A673 (cell line): ENCODE results near the gene PEX3. TPM values are rescaled to one million over a fixed set of nuclear protein-coding genes. Genes with fewer than 3 reads are reported as not detected.

ENCODE experiments used
- BruUV-seq: library from RNA; stranded (reverse); fragments of 400-500 nt; replicated peaks from 2 replicates; lab custom pipeline; 2021; lab: Mats Ljungman, UMichigan
- CTCF ChIA-PET: fragments of 300-600 bp; sonication (Branson Sonifier 250); formaldehyde crosslinking; loops from one replicate; lab custom pipeline; 2022; ENCODE audit warnings: antibody characterized with exemption; lab: Charles Lee
- POLR2A ChIA-PET: fragments of 300-600 bp; sonication (Branson Sonifier 250); formaldehyde crosslinking; loops from one replicate; lab custom pipeline; 2022; ENCODE audit warnings: antibody characterized with exemption; ENCODE audit not compliant: low non-redundant PET; lab: Charles Lee
- DNase-seq: peaks from one replicate; pipeline ENCODE4 v3.0.0-alpha.2; 2015; ENCODE audit warnings: low spot score
- H3K27ac ChIP-seq: fragments of 200-600 bp; sonication (generic); 2 replicates; pipeline ENCODE4 v1.5.1; 2016; ENCODE audit warnings: mixed run types, low read depth, mild to moderate bottlenecking, mixed read lengths, antibody characterized with exemption, low read length; ENCODE audit not compliant: poor library complexity, severe bottlenecking
- H3K27me3 ChIP-seq: fragments of 200-600 bp; sonication (generic); replicated peaks from 2 replicates; pipeline ENCODE4 v1.6.1; 2017; ENCODE audit warnings: mixed run types, low read depth, mild to moderate bottlenecking, mixed read lengths, antibody characterized with exemption, low read length; ENCODE audit not compliant: insufficient read depth, poor library complexity
- H3K36me3 ChIP-seq: fragments of 200-600 bp; sonication (generic); 2 replicates; pipeline ENCODE4 v1.6.1; 2016; ENCODE audit warnings: mixed run types, mild to moderate bottlenecking, mixed read lengths, antibody characterized with exemption, low read length; ENCODE audit not compliant: insufficient read depth, poor library complexity, severe bottlenecking
- H3K4me1 ChIP-seq: fragments of 200-600 bp; sonication (generic); 2 replicates; pipeline ENCODE4 v1.6.1; 2017; ENCODE audit warnings: mixed run types, mild to moderate bottlenecking, mixed read lengths, antibody characterized with exemption, low read length; ENCODE audit not compliant: insufficient read depth, poor library complexity, severe bottlenecking
- H3K4me3 ChIP-seq: fragments of 200-600 bp; sonication (generic); 2 replicates; pipeline ENCODE4 v1.5.1; 2016; ENCODE audit warnings: low read depth, mixed run types, mild to moderate bottlenecking, mixed read lengths, low read length; ENCODE audit not compliant: poor library complexity, severe bottlenecking
- H3K9me3 ChIP-seq: fragments of 200-600 bp; sonication (generic); 2 replicates; pipeline ENCODE4 v1.6.1; 2016; ENCODE audit warnings: mixed run types, low read depth, mild to moderate bottlenecking, mixed read lengths, antibody characterized with exemption, low read length; ENCODE audit not compliant: poor library complexity, severe bottlenecking
- EZH2 ChIP-seq: fragments of 200-600 bp; sonication (generic); IDR thresholded peaks from 2 replicates; pipeline ENCODE4 v1.6.1; 2017; ENCODE audit warnings: borderline replicate concordance, low read depth, mild to moderate bottlenecking, mixed read lengths, antibody characterized with exemption, low read length; ENCODE audit not compliant: poor library complexity, severe bottlenecking
- intact Hi-C: fragments of 100-400 bp; cut with micrococcal nuclease; formaldehyde crosslinking; loops from one replicate; pipeline ENCODE4 v1.10.0; 2022; ENCODE audit not compliant: unreplicated experiment
- total RNA-seq: library from RNA; stranded (reverse); gene quantifications from 2 replicates; pipeline ENCODE4 v1.2.3, GENCODE V29; 2021
- TF ChIP-seq, protein P1 (sequence below): fragments of 300-800, 200-600 bp; sonication (generic); conservative IDR thresholded peaks from 2 replicates; pipeline ENCODE4 v1.5.1; 2017; ENCODE audit warnings: low read depth, mild to moderate bottlenecking, antibody characterized with exemption, low read length, moderate library complexity, mixed read lengths

The PEX3 gene
- total RNA-seq, 1 experiment from 2014 or later: 19.0 TPM

DNA sequence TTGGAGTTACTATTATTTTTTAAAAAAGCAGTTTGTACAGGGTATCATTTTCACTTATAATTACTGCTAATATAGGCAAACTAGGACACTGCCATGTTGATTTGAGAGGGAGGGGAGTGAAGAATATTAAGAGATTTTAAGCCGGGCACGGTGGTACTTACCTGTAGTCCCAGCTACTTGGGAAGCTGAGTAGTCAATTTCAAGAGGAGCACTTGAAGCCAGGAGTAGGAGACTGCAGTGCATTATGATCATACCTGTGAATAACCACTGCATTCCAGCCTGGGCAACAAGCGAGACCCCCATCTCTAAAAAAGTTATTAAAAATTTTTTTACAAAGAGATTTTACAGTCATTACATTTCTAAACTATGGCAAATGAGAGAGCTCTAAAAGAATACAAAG, 35.8 kb upstream of the PEX3 start:
- Histone ChIP-seq H3K9me3 (no peaks in the 10 kb centered on the region), H3K4me3 (no peak overlapping the region), H3K27me3 (no peaks in the 10 kb centered on the region), H3K27ac (no peak overlapping the region), H3K36me3 (no peaks in the 10 kb centered on the region), H3K4me1 (no peaks in the 10 kb centered on the region)
- TF ChIP-seq, protein P1, sequence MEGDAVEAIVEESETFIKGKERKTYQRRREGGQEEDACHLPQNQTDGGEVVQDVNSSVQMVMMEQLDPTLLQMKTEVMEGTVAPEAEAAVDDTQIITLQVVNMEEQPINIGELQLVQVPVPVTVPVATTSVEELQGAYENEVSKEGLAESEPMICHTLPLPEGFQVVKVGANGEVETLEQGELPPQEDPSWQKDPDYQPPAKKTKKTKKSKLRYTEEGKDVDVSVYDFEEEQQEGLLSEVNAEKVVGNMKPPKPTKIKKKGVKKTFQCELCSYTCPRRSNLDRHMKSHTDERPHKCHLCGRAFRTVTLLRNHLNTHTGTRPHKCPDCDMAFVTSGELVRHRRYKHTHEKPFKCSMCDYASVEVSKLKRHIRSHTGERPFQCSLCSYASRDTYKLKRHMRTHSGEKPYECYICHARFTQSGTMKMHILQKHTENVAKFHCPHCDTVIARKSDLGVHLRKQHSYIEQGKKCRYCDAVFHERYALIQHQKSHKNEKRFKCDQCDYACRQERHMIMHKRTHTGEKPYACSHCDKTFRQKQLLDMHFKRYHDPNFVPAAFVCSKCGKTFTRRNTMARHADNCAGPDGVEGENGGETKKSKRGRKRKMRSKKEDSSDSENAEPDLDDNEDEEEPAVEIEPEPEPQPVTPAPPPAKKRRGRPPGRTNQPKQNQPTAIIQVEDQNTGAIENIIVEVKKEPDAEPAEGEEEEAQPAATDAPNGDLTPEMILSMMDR: no peak
- no peak for TF ChIP-seq EZH2
- DNase-seq: no peak
- intact Hi-C loops: no loop called here
- no TSS peak for BruUV-seq
- ChIA-PET POLR2A (no interaction called here), CTCF (interaction anchor here (1.6 kb wide), 1 partner anchor 12 kb away, joined by 4 read pairs; no protein-coding TSS in a partner anchor)

DNA sequence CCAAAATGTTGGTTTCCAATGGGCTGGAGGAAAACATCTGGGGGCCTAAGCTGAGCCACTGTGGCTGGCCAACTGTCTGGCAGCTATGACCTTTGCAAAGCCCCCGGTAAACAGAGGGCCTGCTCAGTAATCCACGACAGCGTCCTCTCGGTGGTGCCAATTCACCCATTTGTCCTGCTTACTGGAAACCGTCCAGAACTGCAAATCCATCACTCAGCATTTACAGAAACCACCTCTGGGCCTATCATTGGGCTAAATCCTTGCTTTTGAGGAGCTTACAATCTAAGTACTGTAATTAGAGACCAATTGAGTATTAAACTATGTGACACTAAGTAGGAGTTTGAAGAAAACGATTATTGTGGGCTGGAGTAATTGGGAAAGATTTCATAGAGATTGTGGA, 31.1 kb upstream of the PEX3 start:
- no peaks in the 10 kb centered on the region for H3K36me3 ChIP-seq
- no peaks in the 10 kb centered on the region for H3K9me3 ChIP-seq
- intact Hi-C loops: no loop called here
- TF ChIP-seq, protein P1: no peak
- no peak for TF ChIP-seq EZH2
- ChIA-PET POLR2A (interaction anchor here (0.6 kb wide), 1 partner anchor 663 kb away, joined by 3 read pairs; no protein-coding TSS in a partner anchor), CTCF (no interaction called here)
- H3K4me1 ChIP-seq: no peaks in the 10 kb centered on the region
- H3K27ac ChIP-seq: no peak overlapping the region
- DNase-seq: no peak
- no peaks in the 10 kb centered on the region for H3K27me3 ChIP-seq
- no TSS peak for BruUV-seq
- H3K4me3 ChIP-seq: no peak overlapping the region

DNA sequence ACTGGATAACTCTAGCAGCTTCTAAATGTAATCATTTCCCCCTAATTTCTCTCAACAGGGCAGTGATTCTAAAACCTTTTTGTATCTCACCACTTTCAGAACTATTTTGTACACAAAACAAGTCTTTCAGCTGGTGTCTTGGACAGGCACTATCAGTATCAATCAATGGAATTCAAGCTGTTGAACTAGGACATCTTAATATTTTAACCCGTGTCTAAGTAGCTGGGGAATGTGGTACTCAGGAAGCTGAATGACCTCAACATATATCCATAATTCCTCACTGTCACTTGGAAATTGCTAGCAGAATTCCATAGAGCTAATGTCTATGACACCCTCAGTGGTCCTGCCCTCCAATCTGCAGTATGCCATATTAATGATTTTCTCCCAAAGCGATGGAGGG, 24.6 kb upstream of the PEX3 start:
- H3K27me3 ChIP-seq: no peaks in the 10 kb centered on the region
- BruUV-seq: no TSS peak
- TF ChIP-seq, protein P1: no peak
- TF ChIP-seq EZH2: no peak
- POLR2A ChIA-PET: no interaction called here
- H3K4me3 ChIP-seq: no peak overlapping the region
- DNase-seq: no peak
- CTCF ChIA-PET: no interaction called here
- H3K9me3 ChIP-seq: no peaks in the 10 kb centered on the region
- no peaks in the 10 kb centered on the region for H3K4me1 ChIP-seq
- H3K27ac ChIP-seq: no peak overlapping the region
- intact Hi-C loops: loop anchor here (2.0 to 5.0 kb wide), 2 partner anchors 194 to 859 kb away; no protein-coding TSS in a partner anchor
- no peaks in the 10 kb centered on the region for H3K36me3 ChIP-seq
